Activated T-helper 1 cell treated with anti-CD3 and anti-CD28 coated beads, Interleukin-12 subunit alpha, Interleukin-12 subunit beta, Interleukin-2, Interleukin-4 antibody, amounts not matched to agents 30 ng/mL and 10 ng/mL and 1 ng/mL, durations not matched to agents 14 hours and 24 hours and 36 hours (primary cell): ENCODE data around the gene ABHD3. TPM values are rescaled to one million over a fixed set of nuclear protein-coding genes. Genes with fewer than 3 reads are reported as not detected.
"Not testable (repeated sequence)": the region's sequence is repeated elsewhere in the genome, so short reads cannot be mapped to it uniquely, and the experiment has no call there.

Experiments
- DNase-seq: peaks from one replicate; pipeline ENCODE4 v3.0.0; 2021; ENCODE audit warnings: low spot score
- H3K27ac Mint-ChIP-seq: one replicate; pipeline ENCODE4 v1.8.0; 2021; ENCODE audit warnings: mild to moderate bottlenecking, mixed read lengths
- H3K27me3 Mint-ChIP-seq: one replicate; pipeline ENCODE4 v1.8.0; 2022; ENCODE audit warnings: mild to moderate bottlenecking, moderate library complexity, mixed read lengths; ENCODE audit not compliant: insufficient read depth
- H3K36me3 Mint-ChIP-seq: one replicate; pipeline ENCODE4 v1.8.0; 2021; ENCODE audit warnings: low read depth, mixed read lengths
- H3K4me1 Mint-ChIP-seq: one replicate; pipeline ENCODE4 v1.8.0; 2021; ENCODE audit warnings: low read depth, mixed read lengths
- H3K4me3 Mint-ChIP-seq: one replicate; pipeline ENCODE4 v1.8.0; 2021; ENCODE audit warnings: mild to moderate bottlenecking, moderate library complexity, mixed read lengths
- H3K9me3 Mint-ChIP-seq: one replicate; pipeline ENCODE4 v1.8.0; 2021; ENCODE audit warnings: mixed read lengths
- intact Hi-C: fragments of 100-400 bp; cut with micrococcal nuclease; formaldehyde crosslinking; loops from one replicate; pipeline ENCODE4 v1.15.1; 2024
- total RNA-seq: library from RNA; stranded (reverse); gene quantifications from 2 replicates; pipeline ENCODE4 v1.2.3, GENCODE V29; 2022

ABHD3 gene
- total RNA-seq, 1 donor from 2014 or later: 29.2 TPM

DNA sequence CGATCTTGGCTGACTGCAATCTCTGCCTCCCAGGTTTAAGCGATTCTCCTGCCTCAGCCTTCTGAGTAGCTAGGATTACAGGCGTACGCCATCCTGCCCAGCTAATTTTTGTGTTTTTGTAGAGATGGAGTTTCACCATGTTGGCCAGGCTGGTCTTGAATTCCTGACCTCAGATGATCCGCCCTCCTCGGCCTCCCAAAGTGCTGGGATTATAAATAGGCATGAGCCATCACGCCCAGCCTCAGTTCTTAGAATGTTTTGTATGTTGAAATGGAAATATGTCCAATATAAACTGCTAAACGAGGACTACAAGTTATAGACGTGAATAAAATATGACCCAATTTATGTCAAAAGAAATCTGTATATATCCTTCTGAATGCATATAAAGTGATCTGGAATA is 82.9 kb downstream of the ABHD3 start:
- intact Hi-C loops: loop anchor here (2.0 kb wide), 1 partner anchor 57 kb away; no protein-coding TSS in a partner anchor
- DNase-seq, H3K27ac Mint-ChIP-seq, H3K27me3 Mint-ChIP-seq, H3K9me3 Mint-ChIP-seq, H3K4me3 Mint-ChIP-seq: not testable (repeated sequence)
- peaks cover 44% of the 10 kb centered on the region for H3K36me3 Mint-ChIP-seq
- H3K4me1 Mint-ChIP-seq: peaks cover 10% of the 10 kb centered on the region

DNA sequence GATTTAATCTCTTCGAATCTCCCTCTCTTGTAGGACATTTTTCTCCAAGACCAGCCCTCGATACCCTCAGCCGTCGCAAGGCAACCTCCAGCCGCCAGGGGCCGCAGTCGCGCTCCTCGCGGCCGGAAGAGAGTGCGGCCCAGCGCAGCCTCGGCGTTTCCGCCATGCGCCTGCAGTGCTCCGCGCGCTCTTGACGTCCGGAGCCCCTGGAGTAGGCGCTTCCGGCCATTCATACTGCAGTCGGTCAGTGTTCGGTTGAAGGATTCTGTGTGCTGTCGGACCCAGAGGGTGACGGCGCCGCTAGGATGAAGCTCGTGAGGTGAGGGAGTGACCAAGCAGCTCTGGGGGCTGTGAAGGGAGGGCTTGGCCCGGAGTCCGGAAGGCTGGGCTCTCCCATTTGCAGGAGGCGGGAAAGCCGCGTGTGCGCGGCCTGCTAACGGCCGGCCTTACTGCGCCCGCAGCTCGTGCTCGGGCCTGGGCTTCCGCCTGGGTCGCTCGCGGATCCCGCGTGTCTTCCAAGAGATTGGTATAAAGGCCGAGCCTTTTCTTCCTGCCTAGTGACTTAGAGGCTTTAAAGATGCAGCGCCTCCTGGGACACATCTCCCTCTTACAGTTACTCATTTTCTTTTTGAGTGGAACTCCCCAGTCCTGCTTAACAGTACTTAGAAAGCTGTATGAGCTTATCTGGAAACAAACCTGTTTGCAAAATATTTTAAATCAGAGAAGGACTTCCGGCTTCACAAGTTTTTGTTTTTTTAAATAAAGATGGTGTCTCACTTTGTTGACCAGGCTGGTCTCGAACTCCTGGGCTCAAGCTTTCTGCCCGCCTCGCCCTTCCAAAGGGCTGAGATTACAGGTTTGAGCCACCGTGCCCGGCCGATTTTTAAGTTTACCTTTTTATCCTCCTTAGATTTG is 92.2 kb downstream of the ABHD3 start, which contains the start of gene SNRPD1:
Gene SNRPD1, plus strand, starts transcription at position 190 of the 915 bp plus-strand sequence. Its CDS starts 116 bp downstream, at position 306.
- peak within 1 kb of the TSS; percentile 96 for H3K4me3 Mint-ChIP-seq
- no peaks in the 10 kb centered on the region for H3K9me3 Mint-ChIP-seq
- intact Hi-C loops: loop anchor here (1.0 to 2.0 kb wide), 4 partner anchors 12 to 502 kb away; partner anchors contain the start of genes ABHD3, ESCO1, MIB1 and ROCK1
- no peaks in the 10 kb centered on the region for H3K27me3 Mint-ChIP-seq
- peaks cover 18% of the 10 kb centered on the region for H3K4me1 Mint-ChIP-seq
- peak; percentile 89 for DNase-seq
- peak within 1 kb of the TSS; percentile 98 for H3K27ac Mint-ChIP-seq
- peaks cover 20% of the 10 kb centered on the region for H3K36me3 Mint-ChIP-seq

DNA sequence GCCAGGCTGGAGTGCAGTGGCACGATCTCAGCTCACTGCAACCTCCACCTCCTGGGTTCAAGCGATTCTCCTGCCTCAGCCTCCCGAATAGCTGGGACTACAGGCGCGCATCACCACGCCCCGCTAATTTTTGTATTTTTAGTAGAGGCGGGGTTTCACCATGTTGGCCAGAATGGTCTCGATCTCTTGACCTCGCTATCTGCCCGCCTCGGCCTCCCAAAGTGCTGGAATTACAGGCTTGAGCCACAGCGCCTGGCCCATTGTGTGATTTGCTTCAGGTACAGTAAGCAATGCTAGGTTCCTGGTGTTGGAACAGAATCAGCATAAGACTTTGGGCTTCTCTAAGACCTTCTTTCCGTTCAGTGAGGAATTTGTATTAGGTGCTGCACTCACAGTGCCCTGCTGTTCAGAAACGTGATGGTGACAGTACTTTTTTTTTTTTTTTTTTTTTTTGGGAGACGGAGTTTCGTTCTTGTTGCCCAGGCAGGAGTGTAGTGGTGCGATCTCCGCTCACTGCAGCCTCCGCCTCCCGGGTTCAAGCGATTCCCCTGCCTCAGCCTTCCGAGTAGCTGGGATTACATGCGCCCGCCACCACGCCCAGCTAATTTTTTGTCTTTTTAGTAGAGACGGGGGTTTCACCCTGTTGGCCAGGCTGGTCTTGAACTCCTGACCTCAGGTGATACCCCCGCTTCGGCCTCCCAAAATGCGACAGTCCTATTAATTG is 93.0 kb downstream of the ABHD3 start:
- intact Hi-C loops: loop anchor here (1.0 to 2.0 kb wide), 4 partner anchors 11 to 501 kb away; partner anchors contain the start of genes ABHD3, ESCO1, MIB1 and ROCK1
- Mint-ChIP-seq H3K27ac (peak overlapping the region; percentile 98), H3K4me1 (peaks cover 15% of the 10 kb centered on the region), H3K4me3 (peak overlapping the region; percentile 96), H3K36me3 (peaks cover 16% of the 10 kb centered on the region)
- H3K27me3 Mint-ChIP-seq, DNase-seq, H3K9me3 Mint-ChIP-seq: not testable (repeated sequence)

GRCh38 chr18:21605213-21605612 is 99.4 kb downstream of the ABHD3 start:
- Mint-ChIP-seq H3K9me3 (no peaks in the 10 kb centered on the region), H3K4me3 (no peak overlapping the region), H3K36me3 (no peaks in the 10 kb centered on the region), H3K4me1 (peaks cover 7% of the 10 kb centered on the region), H3K27me3 (no peaks in the 10 kb centered on the region), H3K27ac (no peak overlapping the region)
- DNase-seq: no peak
- intact Hi-C loops: loop anchor here (10.0 kb wide), 1 partner anchor 250 kb away; no protein-coding TSS in a partner anchor

DNA sequence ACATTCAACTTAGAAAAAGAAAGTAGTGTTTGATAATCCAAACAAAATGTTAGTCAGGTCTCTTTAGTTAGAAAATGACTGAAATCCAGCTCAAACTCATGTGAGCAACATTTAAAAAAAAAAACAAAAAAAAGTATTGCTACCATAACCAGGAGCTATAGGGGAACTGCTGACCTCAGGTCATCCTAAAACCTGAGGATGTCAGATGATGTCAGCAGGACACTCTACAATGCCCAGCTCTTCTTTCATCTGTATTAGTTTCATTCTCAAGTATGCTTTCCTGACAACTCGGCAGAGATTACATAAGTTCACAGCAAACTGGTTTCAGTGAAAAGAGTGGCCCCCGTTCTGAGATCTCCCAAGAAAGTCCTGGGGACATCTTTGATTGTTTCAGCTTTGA is 99.9 kb downstream of the ABHD3 start:
- no peak overlapping the region for H3K27ac Mint-ChIP-seq
- no peaks in the 10 kb centered on the region for H3K9me3 Mint-ChIP-seq
- no peaks in the 10 kb centered on the region for H3K27me3 Mint-ChIP-seq
- DNase-seq: no peak
- intact Hi-C loops: loop anchor here (5.0 to 10.0 kb wide), 2 partner anchors 250 to 1328 kb away; partner anchors contain the start of gene RBBP8
- no peaks in the 10 kb centered on the region for H3K36me3 Mint-ChIP-seq
- H3K4me1 Mint-ChIP-seq: peaks cover 7% of the 10 kb centered on the region
- H3K4me3 Mint-ChIP-seq: no peak overlapping the region

DNA sequence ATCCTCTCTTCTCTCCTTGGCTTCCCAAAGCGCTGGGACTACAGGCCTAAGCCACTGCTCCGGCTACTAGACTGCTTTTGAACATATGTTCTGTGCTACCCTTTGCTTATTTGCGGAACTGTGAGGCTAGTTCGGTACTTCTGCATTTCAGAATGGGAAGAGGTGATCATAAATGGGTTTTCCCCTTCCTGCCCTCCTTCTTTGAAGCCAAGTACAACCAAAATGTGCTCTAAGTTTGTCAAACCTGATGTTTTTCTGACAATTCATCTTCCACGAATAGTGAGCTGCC is 102.3 kb downstream of the ABHD3 start:
- H3K27ac Mint-ChIP-seq: peak overlapping the region; percentile 48

More for the DNA sequence above, 102.3 kb downstream of the ABHD3 start:
- peak overlapping the region; percentile 37 for H3K4me3 Mint-ChIP-seq
- peaks cover 20% of the 10 kb centered on the region for H3K4me1 Mint-ChIP-seq
- H3K9me3 Mint-ChIP-seq: no peaks in the 10 kb centered on the region
- no peaks in the 10 kb centered on the region for H3K36me3 Mint-ChIP-seq
- no peak for DNase-seq
- no peaks in the 10 kb centered on the region for H3K27me3 Mint-ChIP-seq
- intact Hi-C loops: loop anchor here (5.0 to 10.0 kb wide), 2 partner anchors 253 to 1330 kb away; partner anchors contain the start of gene RBBP8

Other genes starting within 250 kb of the ABHD3 start
- gene ESCO1, start 104.1 kb downstream of the ABHD3 start, total RNA-seq: 20.7 and 21.5 TPM in 2 replicates
- gene SNRPD1, start 92.5 kb downstream of the ABHD3 start, total RNA-seq: 170 and 173 TPM in 2 replicates
- 29.8 and 31.7 TPM in 2 replicates for gene MIB1, start 36.0 kb upstream of the ABHD3 start, total RNA-seq